ENCODE measurements around the gene AREL1.

GRCh38 chr14:74663884-74664283 lies 49.0 kb downstream of the AREL1 start:
- TF ChIP-seq CTCF (IDR thresholded peaks at IDR 0.05; ENCODE audit: insufficient read depth, low read depth, low read length) (no peak), EZH2 (IDR thresholded peaks at IDR 0.05; ENCODE audit: insufficient read depth, low read length) (no peak)

Measured in astrocyte (in vitro differentiated cells and primary cell).